ENCODE results near the gene PCK1. TPM values are rescaled to one million over a fixed set of nuclear protein-coding genes. Genes with fewer than 3 reads are reported as not detected.
A peak's percentile ranks its signal among the peaks of the same experiment; 100 is the strongest.

PCK1 gene
- total RNA-seq, 1 experiment from 2014 or later: not detected

DNA sequence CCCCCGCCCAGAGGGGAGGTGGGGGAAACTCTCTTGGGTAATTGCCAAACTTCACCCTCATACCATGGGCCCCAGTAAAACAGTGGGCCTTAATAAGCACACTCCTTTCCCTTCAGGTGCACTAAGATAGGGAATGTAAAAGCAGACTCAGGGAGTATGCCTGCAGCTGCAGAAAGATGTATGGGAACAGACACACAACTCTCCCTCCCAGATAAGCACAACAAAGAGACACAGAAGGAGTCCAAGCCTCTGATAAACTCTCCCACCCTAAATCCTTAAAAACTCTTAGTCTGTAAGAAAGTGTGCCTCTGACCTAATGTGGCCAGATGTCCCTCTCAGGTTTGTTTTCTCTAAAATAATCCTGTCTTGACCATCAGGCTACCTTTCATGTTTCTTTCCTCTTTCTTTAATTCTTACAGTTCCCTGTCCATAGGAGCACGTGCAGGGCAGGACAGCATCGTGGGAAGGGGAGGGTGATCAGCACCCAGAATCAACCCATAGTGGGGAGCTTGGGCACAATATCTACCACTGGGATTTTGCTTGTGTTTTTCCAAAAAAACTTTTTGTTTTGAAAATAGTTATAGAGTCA lies 24.7 kb upstream of the PCK1 start:
- DNase-seq (ENCODE audit: low read depth): no peak

DNA sequence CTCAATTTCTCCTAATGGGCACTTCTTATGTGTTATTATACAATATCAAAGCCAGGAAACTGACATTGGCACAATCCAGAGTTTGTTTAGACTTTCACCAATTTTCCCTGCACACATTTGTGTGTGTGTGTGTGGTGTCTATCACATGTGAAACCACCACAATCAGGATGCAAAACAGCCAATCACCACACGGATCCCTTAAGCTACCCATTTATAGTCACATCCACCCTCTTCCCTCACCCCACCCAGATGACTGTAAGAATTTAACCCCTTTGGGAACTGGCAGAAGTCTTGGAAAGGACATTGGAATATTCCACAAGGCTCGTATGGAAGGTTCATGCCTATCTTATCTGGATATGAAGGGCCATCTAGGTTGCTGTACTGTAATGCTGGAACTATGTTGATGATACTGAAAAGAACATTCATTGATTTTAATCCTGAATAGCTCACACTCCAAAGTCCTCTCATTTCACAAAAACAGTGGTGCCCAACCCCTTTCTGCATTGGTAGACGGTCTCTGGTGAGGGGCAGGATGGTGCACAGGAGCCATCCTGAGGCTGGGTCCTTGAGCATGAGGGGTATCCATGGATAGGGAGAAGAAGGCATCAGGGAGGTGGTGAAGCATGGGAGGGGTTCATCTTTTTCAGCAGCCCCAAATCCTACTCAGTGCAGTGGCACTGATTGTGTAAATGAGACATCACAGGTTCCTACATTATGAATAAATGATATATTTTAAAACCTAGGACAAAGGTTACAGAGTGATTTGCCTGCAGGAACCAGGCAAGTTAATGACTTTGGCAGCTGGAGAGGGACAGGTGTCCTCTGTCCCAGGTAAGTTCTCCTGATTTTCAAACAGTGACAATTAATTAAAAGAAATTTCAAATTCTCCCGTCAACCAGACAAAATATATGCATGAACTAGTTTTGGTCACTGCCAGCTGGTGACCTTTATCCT lies 23.9 kb upstream of the PCK1 start:
- DNase-seq (ENCODE audit: low read depth): no peak

- DNase-seq (ENCODE audit: low read depth): no peak
These were observed 23.1 kb upstream of the PCK1 start for GRCh38 chr20:57537822-57538221.

DNA sequence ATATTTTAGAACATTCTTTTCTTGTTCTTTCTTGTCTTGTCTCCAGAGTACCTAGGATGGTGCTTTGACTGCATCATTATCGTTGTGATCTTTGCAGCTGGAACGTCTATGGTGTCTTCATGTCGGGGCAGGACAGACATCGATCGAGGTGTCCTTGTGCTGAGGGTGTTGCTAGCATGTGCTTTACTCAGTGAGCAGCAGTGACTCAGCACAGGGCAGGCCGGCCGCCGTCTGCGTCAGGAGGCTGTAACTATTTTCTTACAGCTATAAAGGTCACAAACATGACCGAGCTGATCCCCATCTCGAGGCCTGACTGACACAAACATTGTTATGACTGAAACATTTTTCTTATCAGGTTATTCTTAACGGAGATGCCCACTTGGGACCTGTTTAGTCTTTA lies 21.0 kb upstream of the PCK1 start:
- peak; percentile 28 for DNase-seq (ENCODE audit: low read depth)

GRCh38 chr20:57540890-57541580 lies 19.9 kb upstream of the PCK1 start:
- DNase-seq (ENCODE audit: low read depth): no peak

GRCh38 chr20:57543754-57544153 lies 17.2 kb upstream of the PCK1 start:
- DNase-seq (ENCODE audit: low read depth): no peak

GRCh38 chr20:57544838-57545564 lies 15.9 kb upstream of the PCK1 start:
- DNase-seq (ENCODE audit: low read depth): no peak

- no peak for DNase-seq (ENCODE audit: low read depth)
These were observed 14.8 kb upstream of the PCK1 start for GRCh38 chr20:57545927-57546662.

GRCh38 chr20:57546956-57547649 lies 13.8 kb upstream of the PCK1 start:
- DNase-seq (ENCODE audit: low read depth): no peak

GRCh38 chr20:57548177-57549058 lies 12.5 kb upstream of the PCK1 start:
- no peak for DNase-seq (ENCODE audit: low read depth)

DNA sequence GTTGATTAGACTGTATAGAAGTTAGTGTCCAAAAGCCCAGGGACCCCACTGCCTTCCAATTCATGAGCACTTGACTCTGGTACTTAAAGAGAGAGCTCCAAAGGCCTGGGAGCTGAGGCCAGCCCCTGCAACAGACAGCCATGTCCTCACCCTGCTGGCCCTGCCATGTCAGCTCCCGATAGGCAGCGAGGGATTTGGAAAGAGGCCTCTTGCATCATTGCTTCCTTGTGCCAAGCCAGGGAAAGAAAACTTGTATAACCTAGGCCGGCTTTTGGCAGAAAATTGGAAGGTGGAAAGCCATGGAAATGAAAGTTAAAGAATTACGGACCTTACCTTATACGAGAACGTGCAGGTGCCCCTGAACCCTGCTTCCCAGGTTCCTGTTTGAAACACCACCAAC lies 8.4 kb upstream of the PCK1 start:
- no peak for DNase-seq (ENCODE audit: low read depth)

GRCh38 chr20:57553376-57554018 lies 7.4 kb upstream of the PCK1 start:
- no peak for DNase-seq (ENCODE audit: low read depth)

DNA sequence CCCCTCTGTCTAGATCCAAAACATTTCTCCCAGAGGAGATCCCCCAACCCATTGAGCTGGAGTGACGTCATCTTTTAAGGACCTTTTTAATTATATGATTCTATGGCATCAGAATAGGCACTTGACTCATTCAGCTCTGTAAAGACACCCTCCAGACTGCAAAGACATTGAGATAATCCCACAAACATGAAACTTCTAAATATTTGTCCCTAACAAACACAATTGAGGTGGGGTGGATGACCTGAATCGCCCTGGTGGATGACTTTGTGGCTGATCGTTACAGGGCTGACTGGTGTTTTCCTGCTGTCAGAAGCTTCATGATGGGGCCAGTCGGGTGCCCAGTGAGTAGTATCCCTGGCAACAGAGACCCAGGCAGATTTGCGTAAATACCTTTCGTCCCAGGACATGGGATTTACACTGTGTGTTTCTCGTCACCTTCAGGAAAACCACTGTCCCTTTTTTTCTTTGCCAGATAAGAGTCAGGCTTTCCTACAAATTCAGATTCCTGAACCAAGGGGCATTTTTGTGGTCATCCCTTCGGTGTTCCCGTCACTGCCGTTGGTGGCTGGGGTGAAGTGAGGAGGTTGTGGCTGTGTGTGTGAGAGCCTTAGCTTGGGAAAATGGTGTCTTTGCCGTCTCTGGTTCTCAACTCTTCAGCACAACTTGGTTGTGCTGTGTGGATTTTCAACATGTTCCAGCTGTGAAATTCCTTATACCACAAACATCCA lies 5.3 kb upstream of the PCK1 start:
- DNase-seq (ENCODE audit: low read depth): no peak

GRCh38 chr20:57556980-57557274 lies 4.0 kb upstream of the PCK1 start:
- no peak for DNase-seq (ENCODE audit: low read depth)

- no peak for DNase-seq (ENCODE audit: low read depth)
These were observed 2.8 kb upstream of the PCK1 start for GRCh38 chr20:57557926-57558613.

- no peak for DNase-seq (ENCODE audit: low read depth)
These were observed 2.2 kb upstream of the PCK1 start for GRCh38 chr20:57558614-57559288.

- no peak for DNase-seq (ENCODE audit: low read depth)
These were observed 1.6 kb upstream of the PCK1 start for GRCh38 chr20:57559289-57559634.
